GM21381 (cell line): ENCODE results near the gene TMTC4.
"Not testable (repeated sequence)": the region's sequence is repeated elsewhere in the genome, so short reads cannot be mapped to it uniquely, and the experiment has no call there.

ENCODE experiments used
- ATAC-seq: cut with Tn5 transposase; IDR thresholded peaks from one replicate; pipeline ENCODE4 v1.9.1; 2021; ENCODE audit warnings: mild to moderate bottlenecking, moderate library complexity; ENCODE audit not compliant: unreplicated experiment

The TMTC4 gene

GRCh38 chr13:100633461-100633860 is 41.1 kb downstream of the TMTC4 start:
- ATAC-seq, result no peak

DNA sequence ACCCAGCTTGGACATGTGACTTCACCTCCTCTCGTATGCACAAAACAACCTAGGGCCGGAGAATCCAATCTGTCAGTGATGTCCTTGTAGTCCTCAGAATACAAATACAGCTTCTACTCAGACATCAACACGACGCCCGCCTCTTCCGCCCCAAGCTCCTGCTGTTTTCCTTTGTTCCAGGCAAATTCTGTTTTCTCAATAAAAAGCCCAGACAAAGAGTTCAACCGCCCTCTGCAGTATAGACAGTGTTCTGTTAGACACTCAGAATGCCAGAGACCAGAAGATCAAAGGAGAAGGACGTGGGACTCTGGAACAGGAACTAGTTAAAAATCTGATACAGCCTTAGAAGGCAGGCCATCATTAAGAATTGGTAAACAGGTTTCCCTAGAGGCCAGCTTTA is 44.0 kb downstream of the TMTC4 start:
- no peak for ATAC-seq

DNA sequence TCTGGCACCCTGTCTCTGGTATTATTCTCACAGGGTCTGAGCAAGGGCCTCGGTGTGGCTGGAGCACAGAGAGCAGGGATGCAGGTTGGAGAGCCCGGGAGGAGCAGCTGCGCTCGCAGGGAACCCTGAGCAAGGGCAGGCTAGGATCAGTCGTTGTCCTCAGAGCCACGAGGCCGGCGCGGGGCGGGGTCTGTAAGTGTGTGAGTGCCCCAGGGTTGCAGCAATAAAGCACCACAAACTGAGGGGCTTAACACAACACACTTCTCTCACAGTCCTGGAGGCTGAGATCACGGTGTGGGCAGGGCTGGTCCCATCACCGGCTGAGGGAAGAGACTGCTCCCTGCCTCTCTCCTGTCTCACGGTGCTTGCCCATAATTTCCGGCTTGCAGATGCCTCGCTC is 47.5 kb downstream of the TMTC4 start:
- ATAC-seq, result no peak

GRCh38 chr13:100625447-100625846 is 49.1 kb downstream of the TMTC4 start:
- ATAC-seq, result no peak

DNA sequence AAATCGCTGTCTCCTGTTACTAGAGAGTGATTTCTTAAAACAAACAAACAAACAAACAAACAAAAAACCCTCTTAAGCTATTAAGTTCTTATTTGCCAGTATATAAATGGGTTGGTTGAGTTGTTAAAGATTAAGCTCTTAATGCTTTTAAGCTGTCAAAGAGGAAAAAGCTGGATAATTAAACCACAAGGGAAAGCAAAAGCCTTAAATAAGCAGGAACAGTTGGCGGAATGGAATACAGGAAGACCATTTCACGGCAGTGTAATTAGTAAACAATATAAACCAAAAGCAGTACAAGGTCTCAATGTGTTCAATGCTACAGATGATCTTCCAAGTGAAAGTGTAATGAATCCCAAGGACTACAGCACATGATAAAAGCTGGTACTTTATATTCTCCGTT is 53.8 kb downstream of the TMTC4 start:
- no peak for ATAC-seq

DNA sequence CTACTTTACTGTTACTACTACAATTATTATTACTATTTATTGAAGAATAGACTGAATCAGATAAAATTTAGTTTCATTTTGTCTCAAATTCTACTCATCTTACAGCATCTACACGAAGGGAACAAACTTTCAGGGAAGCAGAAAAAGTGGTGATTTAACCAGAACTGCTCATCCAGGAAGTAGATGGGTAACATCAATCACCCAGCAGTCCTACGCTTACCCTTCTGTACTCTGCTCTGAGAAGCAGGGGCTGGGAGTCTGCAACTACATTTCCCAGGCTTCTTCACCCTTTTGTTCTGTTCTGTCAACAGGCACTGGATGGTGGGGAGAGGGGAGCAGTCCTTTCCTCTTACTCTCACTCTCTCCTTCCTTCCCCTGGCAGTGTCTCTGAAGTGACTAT is 54.7 kb downstream of the TMTC4 start:
- ATAC-seq, result no peak

DNA sequence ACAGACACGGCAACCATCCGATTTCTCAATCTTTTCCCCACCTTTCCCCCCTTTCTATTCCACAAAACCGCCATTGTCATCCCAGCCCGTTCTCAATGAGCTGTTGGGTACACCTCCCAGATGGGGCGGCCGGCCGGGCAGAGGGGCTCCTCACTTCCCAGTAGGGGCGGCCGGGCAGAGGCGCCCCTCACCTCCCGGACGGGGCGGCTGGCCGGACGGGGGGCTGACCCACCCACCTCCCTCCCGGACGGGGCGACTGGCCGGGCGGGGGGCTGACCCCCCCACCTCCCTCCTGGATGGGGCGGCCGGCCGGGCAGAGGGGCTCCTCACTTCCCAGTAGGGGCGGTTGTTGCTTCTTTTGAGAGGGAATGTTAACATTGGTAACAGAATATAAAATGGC is 55.7 kb downstream of the TMTC4 start:
- ATAC-seq, result not testable (repeated sequence)

- ATAC-seq, result no peak
These were observed 61.6 kb downstream of the TMTC4 start for GRCh38 chr13:100613031-100613430.

DNA sequence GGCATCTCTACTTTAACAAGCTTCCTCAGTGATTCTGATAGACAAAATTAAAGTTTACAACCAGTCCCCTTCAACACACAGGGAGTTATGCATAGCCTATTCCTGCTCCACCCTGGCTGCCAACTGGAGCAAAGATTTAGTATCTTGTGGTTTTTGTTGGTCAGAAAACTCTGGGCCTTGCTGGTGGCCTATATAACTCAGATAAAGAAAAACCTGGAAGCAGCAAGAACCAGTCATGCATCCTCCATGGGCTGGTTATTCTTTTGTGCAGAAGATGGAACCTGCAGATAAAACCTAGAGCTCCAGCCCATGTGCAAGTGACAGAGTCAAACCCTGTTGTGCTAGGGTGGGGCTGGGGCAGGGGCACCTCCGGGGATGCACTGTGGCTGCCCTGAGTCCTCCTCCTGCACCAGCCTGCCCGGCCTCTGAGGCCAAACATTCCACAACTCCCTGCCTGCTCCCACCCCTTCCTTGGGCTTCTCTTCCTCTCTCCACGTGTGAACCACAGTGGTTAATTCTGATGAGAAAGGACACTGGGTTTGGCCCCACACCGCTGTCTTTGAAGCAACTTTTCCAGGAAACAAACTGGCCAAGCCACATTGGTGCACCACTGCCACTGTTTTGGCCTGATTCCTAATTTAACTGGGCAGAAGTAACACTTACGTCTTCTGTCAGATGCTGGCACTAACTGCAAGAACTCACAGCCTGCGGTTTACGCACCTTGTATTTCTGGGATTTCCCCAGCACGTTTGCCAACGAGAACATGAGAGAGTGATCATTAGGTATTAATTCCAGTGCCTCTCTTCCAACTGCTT is 62.7 kb downstream of the TMTC4 start:
- peak; percentile 29 for ATAC-seq

- no peak for ATAC-seq
These were observed 63.9 kb downstream of the TMTC4 start for GRCh38 chr13:100610391-100611347.

GRCh38 chr13:100608906-100609305 is 65.7 kb downstream of the TMTC4 start:
- ATAC-seq, result peak; percentile 91

DNA sequence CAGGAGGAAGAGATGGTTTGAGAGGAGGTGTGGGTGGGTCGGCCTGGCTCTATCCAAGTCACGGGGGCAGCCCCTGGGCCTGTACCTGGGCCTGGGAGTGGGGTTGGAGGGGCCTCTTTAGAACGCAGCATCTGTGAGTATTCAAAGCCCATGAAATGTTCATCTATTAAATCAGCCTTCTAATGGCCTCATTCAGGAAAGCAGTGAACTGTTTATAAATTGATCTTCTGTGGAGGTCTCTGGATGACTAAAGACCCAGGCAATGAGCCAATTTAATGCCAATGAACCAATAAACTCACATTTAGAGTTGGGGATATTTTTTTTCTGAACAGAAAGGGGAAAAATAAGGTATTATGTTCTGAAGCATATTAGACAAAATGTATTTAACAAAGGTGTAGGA is 66.1 kb downstream of the TMTC4 start:
- ATAC-seq, result no peak

DNA sequence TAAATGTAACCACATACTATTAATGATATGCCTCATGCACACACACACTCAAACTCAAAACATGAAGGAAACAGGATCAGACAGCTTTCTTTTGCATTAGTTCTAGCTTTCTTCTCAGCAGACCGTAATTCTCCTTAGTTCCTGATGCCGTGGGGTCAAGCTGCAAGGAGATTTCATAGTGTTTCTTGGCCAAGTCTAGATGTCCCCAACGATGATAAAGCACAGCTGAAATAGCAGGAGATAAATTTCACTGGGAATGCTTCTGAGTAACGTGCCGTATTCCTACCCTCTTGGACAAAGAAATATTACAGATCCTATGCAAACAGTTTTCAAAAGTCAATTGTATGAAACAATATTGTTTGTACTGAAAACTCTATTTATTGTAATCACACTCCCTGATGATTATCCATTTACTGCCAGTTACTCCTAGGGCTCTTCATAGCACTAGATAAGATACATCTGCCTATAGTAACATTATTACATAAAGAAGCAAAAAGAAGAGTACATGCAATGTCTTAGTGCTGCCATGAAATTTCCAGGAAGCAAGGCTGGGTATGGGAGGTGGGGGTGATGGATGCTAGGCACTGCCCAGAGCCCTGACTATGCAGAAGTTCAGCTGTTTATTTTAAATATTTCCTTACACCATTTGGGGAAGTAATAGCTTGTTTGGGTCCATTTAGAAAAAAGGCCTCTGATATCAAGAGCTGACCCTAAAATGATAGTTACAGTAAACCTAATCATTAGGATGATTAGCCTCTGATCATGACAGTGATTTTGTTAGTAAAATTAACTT is 69.5 kb downstream of the TMTC4 start:
- ATAC-seq, result no peak

DNA sequence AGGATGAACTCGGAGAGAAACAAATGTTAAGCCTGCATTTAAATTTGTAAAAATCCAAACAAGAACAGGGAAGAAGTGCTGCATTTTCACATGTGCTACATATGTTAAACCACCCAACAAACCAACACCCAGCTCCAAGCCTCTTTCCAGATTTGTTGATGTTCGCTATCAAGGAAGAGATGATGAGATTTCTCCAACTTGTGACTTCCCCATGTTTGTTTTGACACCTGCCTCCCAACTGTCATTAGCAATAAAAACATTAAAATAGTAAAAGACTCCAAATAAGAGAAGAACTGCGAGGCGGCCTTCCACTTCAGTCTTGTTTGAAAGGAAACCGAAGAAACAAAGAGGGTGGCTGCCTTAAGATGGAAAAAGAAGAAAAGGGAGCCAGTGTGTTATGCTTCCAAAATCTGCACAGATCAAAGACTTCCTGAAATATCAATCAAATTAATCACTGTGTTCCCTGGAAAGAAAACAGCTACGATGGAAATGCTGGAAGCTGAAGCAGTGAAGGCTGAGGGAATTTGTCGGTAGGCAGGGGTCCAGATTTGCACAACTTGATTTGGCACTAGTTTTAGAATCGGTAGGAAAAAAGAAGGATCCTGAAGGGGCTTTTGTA is 72.0 kb downstream of the TMTC4 start:
- ATAC-seq, result no peak

DNA sequence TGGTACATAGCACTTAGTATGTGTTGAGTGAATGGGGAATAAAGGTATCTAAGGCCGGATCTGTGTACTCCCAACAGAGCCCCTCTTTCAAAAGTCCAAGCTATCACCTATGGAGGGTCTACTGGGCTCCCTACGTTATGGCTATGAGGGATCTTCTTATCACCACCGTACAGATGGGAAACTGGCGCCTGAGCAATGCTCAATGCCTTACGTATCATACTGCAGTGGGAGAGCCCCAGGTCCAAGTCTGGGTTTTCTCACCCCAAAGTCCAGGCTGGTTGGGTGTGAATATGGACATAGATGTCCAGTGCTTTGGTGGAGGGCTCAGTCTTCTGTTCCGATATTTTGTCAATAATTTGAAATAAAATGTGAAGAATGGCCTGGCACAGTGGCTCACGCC is 72.9 kb downstream of the TMTC4 start:
- ATAC-seq, result no peak

- ATAC-seq, result no peak
These were observed 73.7 kb downstream of the TMTC4 start for GRCh38 chr13:100600915-100601314.

DNA sequence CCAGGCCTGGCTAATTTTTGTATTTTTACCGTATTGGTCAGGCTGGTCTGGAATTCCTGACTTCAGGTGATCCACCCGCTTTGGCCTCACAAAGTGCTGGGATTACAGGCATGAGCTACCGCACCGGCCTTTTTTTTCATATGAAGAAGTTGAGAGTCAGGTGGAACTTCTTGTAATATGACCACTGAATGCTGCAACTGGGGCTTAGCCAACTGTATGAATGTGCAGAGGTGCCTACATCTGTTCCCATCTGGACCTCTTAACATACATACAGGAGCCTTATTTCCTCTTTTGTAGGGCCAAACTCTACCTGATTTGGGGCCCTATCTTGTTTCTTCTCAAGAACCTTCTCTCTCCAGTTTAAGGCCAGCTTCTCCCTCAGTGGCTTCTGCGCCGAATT is 74.1 kb downstream of the TMTC4 start:
- no peak for ATAC-seq

DNA sequence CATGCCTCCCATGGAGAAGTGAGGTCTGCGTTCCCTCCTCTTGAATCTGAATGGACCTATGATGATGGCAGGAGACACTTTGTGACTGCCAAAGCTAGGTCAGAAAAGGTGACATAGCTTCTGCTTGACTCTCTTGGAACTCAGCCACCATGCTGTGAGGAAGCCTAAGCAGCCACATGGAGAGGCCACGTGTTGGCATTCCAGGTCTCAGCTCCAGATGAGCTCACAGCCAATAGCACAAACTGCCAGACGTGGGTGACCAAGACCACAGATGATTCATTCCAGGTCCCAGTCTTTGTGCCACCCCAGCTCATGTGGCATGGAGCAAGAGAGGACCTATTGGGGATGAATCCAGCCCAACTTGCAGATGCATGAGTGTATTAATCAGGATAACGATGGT is 77.3 kb downstream of the TMTC4 start:
- no peak for ATAC-seq

- no peak for ATAC-seq
These were observed 78.1 kb downstream of the TMTC4 start for GRCh38 chr13:100596516-100596915.

- ATAC-seq, result no peak
These were observed 79.9 kb downstream of the TMTC4 start for GRCh38 chr13:100594731-100595130.

DNA sequence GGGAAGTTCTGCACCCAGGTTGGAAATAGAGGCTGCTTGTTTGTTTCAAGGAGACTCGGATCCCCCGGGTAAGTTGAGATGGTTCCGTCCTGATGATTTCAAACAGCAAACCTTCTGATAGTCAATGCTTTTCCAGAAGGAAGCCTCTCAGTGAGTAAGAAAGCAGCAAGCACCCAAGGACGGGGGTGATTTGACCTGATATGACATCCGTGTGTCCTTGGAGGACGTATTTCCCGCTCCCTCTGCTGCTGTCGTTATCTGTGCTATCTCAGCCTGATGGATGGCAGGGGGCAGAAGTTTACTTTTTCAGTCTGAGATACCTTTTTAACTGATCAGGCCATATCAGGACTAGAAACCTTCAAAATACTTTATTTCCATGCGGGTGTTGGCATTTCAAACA is 80.3 kb downstream of the TMTC4 start:
- no peak for ATAC-seq
